ENCODE results near the gene TMEM143.
"Not testable (repeated sequence)": the region's sequence is repeated elsewhere in the genome, so short reads cannot be mapped to it uniquely, and the experiment has no call there.

TMEM143 gene

DNA sequence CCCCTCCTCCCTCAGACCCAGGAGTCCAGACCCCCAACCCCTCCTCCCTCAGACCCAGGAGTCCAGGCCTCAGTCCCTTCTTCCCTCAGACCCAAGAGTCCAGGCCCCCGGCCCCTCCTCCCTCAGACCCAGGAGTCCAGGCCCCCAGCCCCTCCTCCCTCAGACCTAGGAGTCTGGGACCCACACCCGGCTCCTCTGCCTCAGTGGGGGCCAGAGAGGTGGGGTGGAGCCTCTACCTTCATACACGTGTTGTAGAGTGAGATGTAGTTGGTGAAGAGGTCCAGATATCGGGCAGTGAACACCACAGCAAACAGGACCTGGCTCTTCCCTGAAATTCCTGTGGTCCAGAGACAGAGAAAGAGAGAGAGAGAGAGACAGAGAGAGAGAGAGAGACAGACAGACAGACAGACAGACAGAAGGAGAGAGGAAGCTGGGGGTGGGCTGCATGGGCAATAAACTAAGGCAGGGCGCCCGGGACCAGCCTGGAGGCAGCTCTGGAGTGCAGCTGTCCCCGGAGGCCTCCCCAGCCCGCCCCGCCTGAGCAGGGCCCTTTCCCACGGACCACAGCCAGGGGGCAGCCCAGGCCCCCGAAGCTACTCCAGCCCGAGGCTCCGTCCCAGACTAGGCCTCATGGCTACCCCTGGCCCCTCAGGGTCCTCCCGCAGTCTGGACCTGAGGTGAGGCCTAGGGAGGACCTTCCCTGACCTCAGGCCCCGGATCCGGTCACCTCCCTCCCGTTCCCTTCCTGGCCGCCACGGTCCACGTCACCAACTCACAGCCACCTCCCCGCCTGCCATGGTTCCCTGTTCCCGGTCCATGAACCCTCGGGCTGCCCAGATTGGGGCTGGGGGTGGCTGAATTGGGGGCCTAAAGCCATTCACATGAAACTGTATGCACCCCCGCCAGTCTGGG, 26.7 kb upstream of the TMEM143 start:
- peak; percentile 87 for DNase-seq

DNA sequence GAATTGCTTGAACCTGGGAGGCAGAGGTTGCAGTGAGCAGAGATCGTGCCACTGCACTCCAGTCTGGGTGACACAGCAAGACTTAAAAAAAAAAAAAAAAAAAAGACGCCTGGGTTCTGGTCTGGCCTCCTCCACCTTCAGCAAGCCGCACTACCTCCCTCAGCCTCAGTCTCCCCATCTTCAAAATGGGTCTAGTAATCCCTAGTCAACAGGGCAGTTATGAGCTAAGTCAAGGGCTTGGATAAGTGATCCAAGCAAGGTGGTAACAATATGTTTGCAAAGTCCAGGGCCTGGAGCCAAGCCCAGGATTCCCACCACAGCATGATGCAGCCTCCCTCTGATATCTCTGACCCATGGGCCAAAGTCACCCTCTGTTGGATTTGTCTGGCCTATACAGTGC, 23.2 kb upstream of the TMEM143 start:
- DNase-seq, result no peak

DNA sequence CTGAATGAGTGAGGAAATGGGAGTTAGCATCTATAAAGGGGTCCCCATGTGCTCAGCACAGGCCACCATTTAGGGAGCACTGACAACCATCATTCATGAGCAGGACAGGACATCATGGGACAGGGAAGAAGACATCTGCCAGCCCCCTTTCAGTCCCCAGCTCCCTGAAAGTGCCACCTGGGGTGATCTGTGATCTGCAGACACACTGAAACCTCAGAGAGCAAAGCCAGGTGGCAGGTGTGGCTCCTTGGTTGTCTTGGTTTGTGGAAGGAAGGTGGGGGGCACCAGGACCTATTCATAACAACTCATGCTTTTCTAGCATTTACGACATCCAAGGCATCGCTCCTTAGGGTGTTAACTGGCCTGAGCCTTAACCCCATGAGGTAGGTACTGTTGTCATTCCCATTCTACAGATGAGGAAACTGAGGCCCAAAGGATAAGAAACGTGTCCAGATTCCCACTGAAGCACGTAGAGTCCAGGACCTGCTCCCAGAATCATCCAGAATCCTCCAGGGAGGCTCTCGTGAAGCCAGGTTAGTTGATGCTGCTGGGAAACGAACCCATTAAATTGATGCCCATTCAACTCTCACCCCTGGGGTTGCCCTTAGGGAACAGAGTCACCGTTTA, 21.8 kb upstream of the TMEM143 start:
- DNase-seq, result no peak

GRCh38 chr19:48382286-48382685, 18.5 kb upstream of the TMEM143 start:
- no peak for DNase-seq

DNA sequence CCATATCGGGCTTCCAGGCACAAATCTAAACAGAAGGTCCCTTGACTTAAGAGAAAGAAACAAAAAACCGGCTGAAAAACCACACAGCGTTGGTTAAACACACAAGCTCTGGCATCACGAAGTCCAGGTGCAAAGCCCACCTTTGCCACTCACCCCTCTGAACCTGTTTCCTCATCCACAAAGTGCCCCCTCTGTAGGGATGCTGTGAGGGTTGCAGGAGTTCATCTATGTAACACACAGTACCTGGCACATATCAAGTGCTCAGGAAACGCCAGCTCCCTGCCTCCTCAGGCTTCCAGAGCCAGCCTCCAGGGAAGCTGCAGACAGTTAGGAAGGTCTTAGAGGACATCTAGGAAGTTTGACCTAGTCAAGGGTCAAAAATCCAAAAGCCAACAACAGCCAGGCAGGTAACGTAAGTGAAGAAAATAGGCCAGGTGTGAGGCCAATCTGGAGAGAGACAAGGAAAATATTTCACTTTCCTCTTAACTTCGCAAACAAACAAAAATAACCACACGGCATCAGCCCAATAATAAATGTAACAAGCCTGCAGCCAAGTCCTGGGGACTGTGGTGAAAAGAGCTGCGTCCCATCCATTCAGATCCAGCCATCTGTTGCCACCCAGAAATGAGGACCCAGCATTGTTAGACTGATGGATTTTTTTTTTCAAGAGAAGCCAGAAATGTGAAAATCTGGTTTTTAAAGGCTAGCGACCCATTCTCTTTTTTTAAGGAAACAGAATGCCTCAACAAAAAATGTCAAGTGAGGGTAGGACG, 17.6 kb upstream of the TMEM143 start:
- DNase-seq, result no peak

GRCh38 chr19:48379058-48379457, 15.3 kb upstream of the TMEM143 start:
- no peak for DNase-seq

- no peak for DNase-seq
Observed at GRCh38 chr19:48378194-48378570, 14.4 kb upstream of the TMEM143 start.

DNA sequence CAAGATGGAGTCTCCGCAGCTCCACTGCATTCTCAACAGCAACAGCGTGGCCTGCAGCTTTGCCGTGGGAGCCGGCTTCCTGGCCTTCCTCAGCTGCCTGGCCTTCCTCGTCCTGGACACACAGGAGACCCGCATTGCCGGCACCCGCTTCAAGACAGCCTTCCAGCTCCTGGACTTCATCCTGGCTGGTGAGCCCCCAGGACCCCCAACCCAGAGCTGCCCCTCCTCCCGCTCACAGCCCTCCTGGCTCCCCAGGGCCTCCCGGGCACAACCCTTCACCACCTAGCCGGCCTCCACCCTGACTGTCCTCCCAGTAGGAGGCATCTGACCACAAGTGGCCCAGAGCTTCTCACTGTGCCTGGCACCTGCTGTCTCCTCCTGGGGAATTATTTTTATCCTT, 9.8 kb upstream of the TMEM143 start:
- DNase-seq, result no peak

GRCh38 chr19:48372904-48373303, 9.2 kb upstream of the TMEM143 start:
- DNase-seq, result no peak

- not testable (repeated sequence) for DNase-seq
Observed at GRCh38 chr19:48371771-48372170, 8.0 kb upstream of the TMEM143 start.

DNA sequence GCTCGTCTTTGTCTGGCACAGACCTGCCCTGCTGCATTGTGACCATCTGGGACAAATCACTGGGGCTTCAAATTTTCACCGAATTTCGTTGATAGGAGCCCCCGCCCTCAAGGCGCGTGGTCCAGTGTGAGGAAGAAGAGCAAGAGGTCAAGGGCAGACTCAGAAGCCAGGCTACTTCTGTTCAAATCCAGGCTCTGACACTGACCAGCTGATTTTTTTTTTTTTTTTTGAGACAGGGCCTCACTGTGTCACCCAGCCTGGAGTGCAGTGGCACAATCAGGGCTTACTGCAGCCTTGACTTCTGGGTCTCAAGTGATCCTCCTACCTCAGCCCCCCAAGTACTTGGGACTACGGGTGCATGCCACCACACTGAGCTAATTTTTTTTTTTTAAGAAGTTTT, 7.6 kb upstream of the TMEM143 start:
- no peak for DNase-seq

DNA sequence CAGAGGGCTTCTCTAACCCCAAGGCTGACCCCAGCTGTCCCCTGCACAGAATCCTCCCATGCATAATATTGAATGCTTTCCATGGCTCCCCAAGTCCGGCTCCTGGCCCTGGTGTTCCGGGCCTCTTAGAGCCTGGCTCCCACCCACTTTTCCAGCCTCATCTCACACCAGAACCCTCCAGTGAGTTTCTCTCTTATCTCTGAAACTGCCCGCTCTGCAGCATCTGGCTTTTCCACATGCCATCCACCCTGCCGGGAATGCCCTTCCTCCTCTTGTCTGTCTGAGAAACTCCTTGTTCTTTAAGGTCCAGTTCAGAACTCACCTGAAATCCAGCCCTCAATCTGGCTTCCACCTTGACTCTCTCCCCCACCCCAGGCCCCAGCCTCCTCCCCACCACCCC, 7.2 kb upstream of the TMEM143 start:
- peak; percentile 27 for DNase-seq

- peak; percentile 73 for DNase-seq
Observed at GRCh38 chr19:48368936-48369335, 5.2 kb upstream of the TMEM143 start.

GRCh38 chr19:48367855-48368254, 4.1 kb upstream of the TMEM143 start:
- DNase-seq, result no peak

DNA sequence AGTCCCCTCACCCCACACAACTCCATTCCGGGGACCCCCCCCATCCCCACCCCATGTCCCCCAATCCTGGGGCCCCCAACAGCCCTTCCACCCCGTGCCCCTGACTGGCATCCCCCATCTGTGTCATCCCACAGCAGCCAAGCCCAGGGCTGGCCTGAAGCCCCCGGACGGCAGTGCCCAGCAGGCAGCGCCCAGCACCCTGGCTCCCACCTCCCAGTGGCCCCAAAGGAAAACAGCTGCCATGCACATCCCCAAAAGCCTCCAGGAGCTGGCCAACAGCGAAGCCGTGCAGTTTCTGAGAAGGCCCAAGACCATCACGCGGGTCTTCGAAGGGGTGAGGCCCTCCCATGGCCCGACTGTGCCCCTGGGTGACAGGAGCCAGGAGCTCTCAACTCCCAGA, 1.9 kb upstream of the TMEM143 start:
- DNase-seq, result no peak

DNA sequence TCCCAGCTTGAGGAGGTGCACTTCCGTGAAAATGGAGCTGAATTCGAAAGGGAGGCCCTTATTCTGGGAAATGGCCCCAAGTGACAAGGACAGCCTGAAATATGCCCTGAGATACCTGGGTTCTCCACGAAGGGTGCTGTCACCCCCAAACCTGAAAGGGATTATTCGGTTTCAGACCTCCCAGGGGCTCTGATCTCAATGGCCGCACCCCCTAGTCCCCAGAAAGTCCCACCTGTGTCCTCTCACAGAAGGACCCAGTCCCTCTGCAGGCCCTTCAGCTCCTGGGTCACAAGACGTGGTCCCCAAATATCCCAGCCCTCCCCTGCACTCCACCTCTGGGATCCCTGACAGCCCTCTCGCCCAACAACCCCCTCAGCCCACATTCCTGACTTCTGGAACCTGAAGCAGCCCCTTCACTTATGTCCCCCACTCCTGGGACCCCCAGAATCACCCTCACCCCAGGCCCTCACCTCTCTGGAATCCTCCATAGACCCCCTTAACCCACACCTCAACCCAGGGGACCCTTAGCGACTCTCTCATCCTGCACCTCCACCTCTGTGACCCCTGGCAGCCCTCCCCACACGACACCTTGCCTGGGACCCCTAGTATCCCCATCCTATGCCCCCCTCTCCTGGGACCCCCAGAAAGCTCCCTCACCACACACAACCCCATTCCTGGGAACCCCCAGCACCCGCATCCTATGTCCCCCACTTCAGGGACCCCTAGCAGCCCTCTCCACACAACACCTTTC, 1.0 kb upstream of the TMEM143 start:
- no peak for DNase-seq

- no peak for DNase-seq
Observed at GRCh38 chr19:48363500-48363809, 285 bp downstream of the TMEM143 start.

DNA sequence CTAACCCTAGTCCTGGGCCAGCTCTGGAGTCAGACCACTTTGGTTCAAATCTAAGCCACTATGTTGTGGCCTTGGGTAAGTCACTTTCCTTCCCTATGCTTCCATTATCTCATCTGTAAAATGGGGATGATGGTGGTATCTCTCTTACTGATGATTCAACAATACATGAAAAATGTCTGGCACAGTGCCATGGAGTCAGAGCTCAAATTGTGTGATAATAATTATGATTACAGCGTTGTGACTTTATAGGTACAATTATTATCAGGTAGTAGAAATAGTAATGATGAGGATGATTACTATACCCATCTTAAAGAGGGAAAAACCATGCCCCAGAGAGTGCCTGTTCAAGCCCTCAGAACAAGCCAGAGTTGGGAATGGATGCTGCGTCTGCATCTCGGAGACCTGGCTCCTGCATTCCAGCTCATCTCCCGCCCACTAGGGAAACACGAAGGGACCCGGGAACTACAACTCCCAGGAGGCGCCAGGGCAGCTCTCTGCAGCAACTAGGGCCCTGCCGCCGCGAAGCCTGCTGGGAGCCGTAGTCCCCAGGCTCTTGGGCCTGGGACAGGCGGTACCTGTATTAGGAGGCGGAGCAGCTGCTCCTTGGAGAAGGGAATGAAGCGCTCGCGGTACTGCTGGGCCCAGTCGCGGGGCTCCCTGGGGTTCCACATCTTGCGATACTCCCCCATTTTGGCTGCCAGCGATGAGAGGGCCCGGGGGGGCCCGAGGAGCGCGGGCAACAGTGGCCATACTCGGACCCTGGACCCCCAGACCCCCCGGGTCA, 832 bp downstream of the TMEM143 start:
- DNase-seq, result peak; percentile 97

DNA sequence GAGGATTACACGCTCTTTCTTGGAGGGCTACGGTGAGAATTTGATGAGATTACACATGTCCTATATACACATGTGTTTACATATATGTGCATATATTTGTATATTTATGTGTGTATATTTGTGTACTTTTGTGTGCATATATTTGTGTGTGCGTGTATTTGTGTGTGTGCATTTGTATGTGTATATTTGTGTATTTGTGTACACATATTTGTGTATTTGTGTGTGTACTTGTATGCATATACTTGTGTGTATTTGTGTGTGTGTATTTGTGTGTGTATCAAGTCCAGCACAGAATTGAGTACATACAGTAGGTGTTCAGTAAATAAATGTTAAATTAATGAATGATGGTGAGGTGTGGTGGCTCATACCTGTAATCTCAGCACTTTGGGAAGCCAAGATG, 1.8 kb downstream of the TMEM143 start:
- DNase-seq, result no peak

- DNase-seq, result no peak
Observed at GRCh38 chr19:48359123-48359522, 4.6 kb downstream of the TMEM143 start.

DNA sequence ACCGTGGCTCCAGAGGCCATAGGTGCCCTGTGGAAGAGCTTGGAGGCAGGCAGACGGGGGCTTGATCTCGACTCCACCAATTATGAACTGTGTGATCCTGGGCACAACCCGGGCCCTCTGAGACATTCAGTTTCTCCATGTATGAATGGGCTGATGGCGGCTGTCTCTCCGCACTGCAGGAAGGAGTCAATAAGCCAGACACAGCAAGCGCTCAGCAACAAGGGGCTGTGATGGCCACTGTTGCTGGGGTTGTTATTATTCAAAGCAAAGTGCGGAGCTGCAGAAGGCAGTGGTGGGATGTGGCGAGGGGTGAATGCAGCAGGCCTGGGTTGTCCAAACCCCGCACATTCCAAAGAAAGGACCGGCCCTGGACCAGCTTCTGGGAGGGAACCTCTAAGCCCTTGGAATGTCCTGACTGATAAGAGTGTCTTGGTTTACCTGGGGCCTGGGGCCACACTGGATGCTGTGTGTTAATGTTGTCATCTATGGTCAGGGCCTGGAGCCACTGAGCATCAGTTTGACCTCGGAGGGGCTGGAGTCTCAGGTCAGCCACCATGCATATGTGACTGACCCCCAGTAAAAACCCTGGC, 8.3 kb downstream of the TMEM143 start:
- DNase-seq, result no peak
